GM23338 (cell line): ENCODE data around the gene SLAIN1. TPM values are rescaled to one million over a fixed set of nuclear protein-coding genes. Genes with fewer than 3 reads are reported as not detected.

Experiments used
- ATAC-seq: fragments of 200-7000 bp; cut with Tn5 transposase; 3 replicates; pipeline ENCODE4 v1.9.1; 2020
- DNase-seq: peaks from one replicate; pipeline ENCODE4 v3.0.0-alpha.2; 2015; ENCODE audit warnings: low spot score
- H2AFZ ChIP-seq: fragments of 200-600 bp; sonication (generic); 2 replicates; pipeline ENCODE4 v1.8.0; 2016; ENCODE audit warnings: antibody characterized with exemption, mild to moderate bottlenecking, moderate library complexity
- H3F3A ChIP-seq: fragments of 200-600 bp; sonication (generic); replicated peaks from 2 replicates; pipeline ENCODE4 v1.8.0; 2017; ENCODE audit warnings: antibody characterized with exemption, mixed run types, low read depth
- H3K27ac ChIP-seq: fragments of 200-600 bp; sonication (generic); 2 replicates; pipeline ENCODE4 v1.6.1; 2016; ENCODE audit warnings: low read depth
- H3K27me3 ChIP-seq: fragments of 200-600 bp; sonication (generic); 2 replicates; pipeline ENCODE4 v1.8.0; 2016; ENCODE audit warnings: mild to moderate bottlenecking, mixed run types, moderate library complexity; ENCODE audit not compliant: insufficient read depth
- H3K36me3 ChIP-seq: fragments of 200-600 bp; sonication (generic); 2 replicates; pipeline ENCODE4 v1.8.0; 2016; ENCODE audit warnings: mild to moderate bottlenecking; ENCODE audit not compliant: insufficient read depth
- H3K4me1 ChIP-seq: fragments of 200-600 bp; sonication (generic); 2 replicates; pipeline ENCODE4 v1.8.0; 2016; ENCODE audit warnings: mild to moderate bottlenecking, moderate library complexity; ENCODE audit not compliant: insufficient read depth
- H3K4me2 ChIP-seq: fragments of 200-600 bp; sonication (generic); 2 replicates; pipeline ENCODE4 v1.7.1; 2017; ENCODE audit warnings: mixed run types
- H3K4me3 ChIP-seq: fragments of 200-600 bp; sonication (generic); 2 replicates; pipeline ENCODE4 v1.6.1; 2016; ENCODE audit warnings: mixed run types
- H3K79me2 ChIP-seq: fragments of 200-600 bp; sonication (generic); replicated peaks from 2 replicates; pipeline ENCODE4 v1.8.0; 2017; ENCODE audit warnings: mild to moderate bottlenecking; ENCODE audit not compliant: insufficient read depth
- H3K9me2 ChIP-seq: fragments of 200-600 bp; sonication (generic); 2 replicates; pipeline ENCODE4 v1.8.0; 2017; ENCODE audit not compliant: insufficient read depth
- H4K20me1 ChIP-seq: fragments of 200-600 bp; sonication (generic); replicated peaks from 2 replicates; pipeline ENCODE4 v1.8.0; 2017; ENCODE audit warnings: mild to moderate bottlenecking; ENCODE audit not compliant: insufficient read depth
- H3K27ac Mint-ChIP-seq: 2 replicates; pipeline ENCODE4 v1.8.0; 2020; ENCODE audit warnings: inconsistent platforms, mild to moderate bottlenecking, moderate library complexity, mixed read lengths
- H3K27me3 Mint-ChIP-seq: 3 replicates; pipeline ENCODE4 v1.8.0; 2022; ENCODE audit warnings: low read depth, mild to moderate bottlenecking, moderate library complexity, mixed read lengths, inconsistent platforms; ENCODE audit not compliant: insufficient read depth, poor library complexity
- H3K36me3 Mint-ChIP-seq: 3 replicates; pipeline ENCODE4 v1.8.0; 2021; ENCODE audit warnings: low read depth, mild to moderate bottlenecking, inconsistent platforms, moderate library complexity, mixed read lengths
- H3K4me1 Mint-ChIP-seq: 3 replicates; pipeline ENCODE4 v1.8.0; 2020; ENCODE audit warnings: mild to moderate bottlenecking, inconsistent platforms, mixed read lengths
- H3K4me3 Mint-ChIP-seq: 3 replicates; pipeline ENCODE4 v1.8.0; 2021; ENCODE audit warnings: moderate library complexity, mild to moderate bottlenecking, inconsistent platforms, mixed read lengths
- H3K9me3 Mint-ChIP-seq: 3 replicates; pipeline ENCODE4 v1.8.0; 2020; ENCODE audit warnings: moderate library complexity, mild to moderate bottlenecking, inconsistent platforms, mixed read lengths
- CREB1 ChIP-seq: fragments of 250-450 bp; sonication (Bioruptor Pico); IDR thresholded peaks from 2 replicates; pipeline ENCODE4 v1.5.0; 2020; ENCODE audit warnings: low read depth, mild to moderate bottlenecking, moderate library complexity
- EZH2 ChIP-seq: fragments of 200-600 bp; sonication (generic); IDR thresholded peaks from one replicate; pipeline ENCODE4 v1.8.0; 2017; ENCODE audit warnings: antibody characterized with exemption, mild to moderate bottlenecking, low read depth; ENCODE audit not compliant: unreplicated experiment
- EZH2phosphoT487 ChIP-seq: fragments of 200-600 bp; sonication (generic); IDR thresholded peaks from one replicate; pipeline ENCODE4 v1.8.1; 2018; ENCODE audit warnings: antibody characterized with exemption; ENCODE audit not compliant: unreplicated experiment
- JUNB ChIP-seq: IDR thresholded peaks from one replicate; pipeline ENCODE4 v1.6.1; 2016; ENCODE audit warnings: antibody characterized with exemption; ENCODE audit not compliant: unreplicated experiment
- NANOG ChIP-seq: IDR thresholded peaks from 2 replicates; pipeline ENCODE4 v1.6.1; 2016; ENCODE audit warnings: antibody characterized with exemption, borderline replicate concordance
- POLR2AphosphoS5 ChIP-seq: IDR thresholded peaks from 2 replicates; pipeline ENCODE4 v1.6.1; 2016; ENCODE audit warnings: antibody characterized with exemption, low read depth
- STAT1 ChIP-seq: IDR thresholded peaks from one replicate; pipeline ENCODE4 v1.6.1; 2016; ENCODE audit warnings: antibody characterized with exemption; ENCODE audit not compliant: unreplicated experiment
- ZNF114 ChIP-seq: fragments of 250-450 bp; sonication (Bioruptor Pico); IDR thresholded peaks from 2 replicates; pipeline ENCODE4 v1.5.0; 2020; ENCODE audit warnings: mild to moderate bottlenecking, moderate library complexity
- ZNF331 ChIP-seq: fragments of 250-450 bp; sonication (Bioruptor Pico); IDR thresholded peaks from 2 replicates; pipeline ENCODE4 v1.5.0; 2020; ENCODE audit warnings: low read depth, mild to moderate bottlenecking, moderate library complexity
- ZNF462 ChIP-seq: fragments of 250-450 bp; sonication (Bioruptor Pico); IDR thresholded peaks from 2 replicates; pipeline ENCODE4 v1.5.0; 2020; ENCODE audit warnings: mild to moderate bottlenecking, moderate library complexity
- polyA plus RNA-seq: library from polyadenylated mRNA; unstranded; fragments of >200 nt; fragmentation: Nextera tagmentation; extraction: Ambion mirVana; gene quantifications from 2 replicates; pipeline ENCODE4 v1.2.1, GENCODE V29; 2016
- total RNA-seq: library from RNA; depleted of rRNA; stranded (reverse); fragments of >200 nt; shearing (Covaris generic); gene quantifications from 2 replicates; pipeline ENCODE4 v1.2.3, GENCODE V29; 2014
- TF ChIP-seq, protein P1 (sequence below): IDR thresholded peaks from 2 replicates; pipeline ENCODE4 v1.6.1; 2016; ENCODE audit warnings: antibody characterized with exemption
- TF ChIP-seq, protein P2 (sequence below): IDR thresholded peaks from one replicate; pipeline ENCODE4 v1.6.1; 2018; ENCODE audit warnings: antibody characterized with exemption; ENCODE audit not compliant: unreplicated experiment
- TF ChIP-seq, protein P3 (sequence below), 2 experiments: fragments of 200-600 bp in 1 of 2; sonication (generic) in 1 of 2; conservative IDR thresholded peaks; 2 replicates each; pipeline versions ENCODE4 v1.5.1 to v1.6.1; 2016 to 2017; ENCODE audit warnings: antibody characterized with exemption in 2 of 2, low read depth in 2 of 2, mild to moderate bottlenecking in 2 of 2, moderate library complexity in 1 of 2

The SLAIN1 gene
- total and polyA plus RNA-seq, 2 experiments from 2014 or later: 16.3 to 44.2 TPM

DNA sequence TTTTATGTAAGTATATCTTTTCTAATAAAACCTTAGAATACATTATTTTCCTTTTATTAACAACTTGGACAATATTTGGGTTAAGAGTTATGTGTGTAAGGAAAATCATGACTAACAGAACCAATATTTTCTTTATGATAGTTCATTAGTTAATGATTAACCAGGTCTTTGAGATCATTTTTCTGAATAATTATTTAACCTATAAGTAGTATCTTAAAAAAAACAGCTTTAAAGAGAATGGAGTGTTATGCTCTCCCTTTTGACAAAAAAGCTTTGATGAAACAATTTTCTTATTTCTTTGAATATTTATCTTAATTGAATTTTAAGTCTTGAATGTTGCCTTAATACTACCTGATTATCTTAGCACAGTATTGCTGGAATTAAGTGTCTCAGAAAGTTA, 3.8 kb downstream of the SLAIN1 start:
- H3K27ac ChIP-seq: no peak overlapping the region
- Mint-ChIP-seq H3K4me1 (peaks cover 23% of the 10 kb centered on the region), H3K9me3 (no peaks in the 10 kb centered on the region; the same call in 1 of the 3 replicates), H3K27ac (no peak overlapping the region), H3K4me3 (no peak overlapping the region), H3K36me3 (peaks cover 13% of the 10 kb centered on the region), H3K27me3 (peaks cover 11% of the 10 kb centered on the region)
- peaks cover 5% of the 10 kb centered on the region for H3F3A ChIP-seq
- H3K79me2 ChIP-seq: peaks cover 63% of the 10 kb centered on the region
- H2AFZ ChIP-seq: no peak overlapping the region
- no peak overlapping the region for H3K4me2 ChIP-seq
- DNase-seq: no peak
- H3K9me2 ChIP-seq: no peaks in the 10 kb centered on the region
- H3K4me3 ChIP-seq: no peak overlapping the region
- H3K27me3 ChIP-seq: no peaks in the 10 kb centered on the region; the same call in 1 of the 2 replicates
- peaks cover 33% of the 10 kb centered on the region for H4K20me1 ChIP-seq
- no peaks in the 10 kb centered on the region for H3K36me3 ChIP-seq
- TF ChIP-seq ZNF331 (CRISPR knock-in tag) (no peak), ZNF114 (no peak), NANOG (no peak), CREB1 (CRISPR knock-in tag) (no peak), ZNF462 (CRISPR knock-in tag) (no peak), POLR2AphosphoS5 (no peak), EZH2 (no peak), JUNB (no peak), EZH2phosphoT487 (no peak), STAT1 (no peak)
- TF ChIP-seq, protein P1, sequence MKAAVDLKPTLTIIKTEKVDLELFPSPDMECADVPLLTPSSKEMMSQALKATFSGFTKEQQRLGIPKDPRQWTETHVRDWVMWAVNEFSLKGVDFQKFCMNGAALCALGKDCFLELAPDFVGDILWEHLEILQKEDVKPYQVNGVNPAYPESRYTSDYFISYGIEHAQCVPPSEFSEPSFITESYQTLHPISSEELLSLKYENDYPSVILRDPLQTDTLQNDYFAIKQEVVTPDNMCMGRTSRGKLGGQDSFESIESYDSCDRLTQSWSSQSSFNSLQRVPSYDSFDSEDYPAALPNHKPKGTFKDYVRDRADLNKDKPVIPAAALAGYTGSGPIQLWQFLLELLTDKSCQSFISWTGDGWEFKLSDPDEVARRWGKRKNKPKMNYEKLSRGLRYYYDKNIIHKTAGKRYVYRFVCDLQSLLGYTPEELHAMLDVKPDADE: no peak
- TF ChIP-seq, protein P2, sequence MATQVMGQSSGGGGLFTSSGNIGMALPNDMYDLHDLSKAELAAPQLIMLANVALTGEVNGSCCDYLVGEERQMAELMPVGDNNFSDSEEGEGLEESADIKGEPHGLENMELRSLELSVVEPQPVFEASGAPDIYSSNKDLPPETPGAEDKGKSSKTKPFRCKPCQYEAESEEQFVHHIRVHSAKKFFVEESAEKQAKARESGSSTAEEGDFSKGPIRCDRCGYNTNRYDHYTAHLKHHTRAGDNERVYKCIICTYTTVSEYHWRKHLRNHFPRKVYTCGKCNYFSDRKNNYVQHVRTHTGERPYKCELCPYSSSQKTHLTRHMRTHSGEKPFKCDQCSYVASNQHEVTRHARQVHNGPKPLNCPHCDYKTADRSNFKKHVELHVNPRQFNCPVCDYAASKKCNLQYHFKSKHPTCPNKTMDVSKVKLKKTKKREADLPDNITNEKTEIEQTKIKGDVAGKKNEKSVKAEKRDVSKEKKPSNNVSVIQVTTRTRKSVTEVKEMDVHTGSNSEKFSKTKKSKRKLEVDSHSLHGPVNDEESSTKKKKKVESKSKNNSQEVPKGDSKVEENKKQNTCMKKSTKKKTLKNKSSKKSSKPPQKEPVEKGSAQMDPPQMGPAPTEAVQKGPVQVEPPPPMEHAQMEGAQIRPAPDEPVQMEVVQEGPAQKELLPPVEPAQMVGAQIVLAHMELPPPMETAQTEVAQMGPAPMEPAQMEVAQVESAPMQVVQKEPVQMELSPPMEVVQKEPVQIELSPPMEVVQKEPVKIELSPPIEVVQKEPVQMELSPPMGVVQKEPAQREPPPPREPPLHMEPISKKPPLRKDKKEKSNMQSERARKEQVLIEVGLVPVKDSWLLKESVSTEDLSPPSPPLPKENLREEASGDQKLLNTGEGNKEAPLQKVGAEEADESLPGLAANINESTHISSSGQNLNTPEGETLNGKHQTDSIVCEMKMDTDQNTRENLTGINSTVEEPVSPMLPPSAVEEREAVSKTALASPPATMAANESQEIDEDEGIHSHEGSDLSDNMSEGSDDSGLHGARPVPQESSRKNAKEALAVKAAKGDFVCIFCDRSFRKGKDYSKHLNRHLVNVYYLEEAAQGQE: no peak
- TF ChIP-seq, protein P3, sequence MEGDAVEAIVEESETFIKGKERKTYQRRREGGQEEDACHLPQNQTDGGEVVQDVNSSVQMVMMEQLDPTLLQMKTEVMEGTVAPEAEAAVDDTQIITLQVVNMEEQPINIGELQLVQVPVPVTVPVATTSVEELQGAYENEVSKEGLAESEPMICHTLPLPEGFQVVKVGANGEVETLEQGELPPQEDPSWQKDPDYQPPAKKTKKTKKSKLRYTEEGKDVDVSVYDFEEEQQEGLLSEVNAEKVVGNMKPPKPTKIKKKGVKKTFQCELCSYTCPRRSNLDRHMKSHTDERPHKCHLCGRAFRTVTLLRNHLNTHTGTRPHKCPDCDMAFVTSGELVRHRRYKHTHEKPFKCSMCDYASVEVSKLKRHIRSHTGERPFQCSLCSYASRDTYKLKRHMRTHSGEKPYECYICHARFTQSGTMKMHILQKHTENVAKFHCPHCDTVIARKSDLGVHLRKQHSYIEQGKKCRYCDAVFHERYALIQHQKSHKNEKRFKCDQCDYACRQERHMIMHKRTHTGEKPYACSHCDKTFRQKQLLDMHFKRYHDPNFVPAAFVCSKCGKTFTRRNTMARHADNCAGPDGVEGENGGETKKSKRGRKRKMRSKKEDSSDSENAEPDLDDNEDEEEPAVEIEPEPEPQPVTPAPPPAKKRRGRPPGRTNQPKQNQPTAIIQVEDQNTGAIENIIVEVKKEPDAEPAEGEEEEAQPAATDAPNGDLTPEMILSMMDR (conservative IDR thresholded peaks at IDR 0.05; ENCODE audit: low read depth in 2 of 2): no peak
- peaks cover 43% of the 10 kb centered on the region for H3K4me1 ChIP-seq
- no peak for ATAC-seq
